Measurements from ENCODE around the gene LRRK1.

DNA sequence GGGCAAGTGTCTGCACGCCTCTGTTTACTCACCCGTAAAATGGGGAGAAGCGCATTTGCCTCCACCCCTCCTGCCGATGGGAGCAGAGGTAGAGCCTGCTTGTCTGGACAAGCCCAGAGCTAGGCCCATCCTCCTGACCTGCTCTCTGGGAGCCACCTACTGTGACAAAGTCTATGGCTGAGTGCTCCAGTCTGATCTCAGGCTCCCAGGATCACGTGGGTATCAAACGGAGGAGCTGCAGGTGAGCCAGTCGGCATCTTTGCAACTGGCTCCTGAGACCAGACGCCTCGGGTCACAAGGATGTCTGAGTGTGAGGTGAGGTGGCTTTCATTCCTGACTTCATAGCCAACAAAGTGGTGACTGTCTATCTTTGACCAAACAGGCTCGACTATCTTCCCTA is 41.6 kb upstream of the LRRK1 start:
- TF ChIP-seq, protein P1, sequence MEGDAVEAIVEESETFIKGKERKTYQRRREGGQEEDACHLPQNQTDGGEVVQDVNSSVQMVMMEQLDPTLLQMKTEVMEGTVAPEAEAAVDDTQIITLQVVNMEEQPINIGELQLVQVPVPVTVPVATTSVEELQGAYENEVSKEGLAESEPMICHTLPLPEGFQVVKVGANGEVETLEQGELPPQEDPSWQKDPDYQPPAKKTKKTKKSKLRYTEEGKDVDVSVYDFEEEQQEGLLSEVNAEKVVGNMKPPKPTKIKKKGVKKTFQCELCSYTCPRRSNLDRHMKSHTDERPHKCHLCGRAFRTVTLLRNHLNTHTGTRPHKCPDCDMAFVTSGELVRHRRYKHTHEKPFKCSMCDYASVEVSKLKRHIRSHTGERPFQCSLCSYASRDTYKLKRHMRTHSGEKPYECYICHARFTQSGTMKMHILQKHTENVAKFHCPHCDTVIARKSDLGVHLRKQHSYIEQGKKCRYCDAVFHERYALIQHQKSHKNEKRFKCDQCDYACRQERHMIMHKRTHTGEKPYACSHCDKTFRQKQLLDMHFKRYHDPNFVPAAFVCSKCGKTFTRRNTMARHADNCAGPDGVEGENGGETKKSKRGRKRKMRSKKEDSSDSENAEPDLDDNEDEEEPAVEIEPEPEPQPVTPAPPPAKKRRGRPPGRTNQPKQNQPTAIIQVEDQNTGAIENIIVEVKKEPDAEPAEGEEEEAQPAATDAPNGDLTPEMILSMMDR (IDR thresholded peaks at IDR 0.05; ENCODE audit: low read length) = no peak
- TF ChIP-seq EZH2 (IDR thresholded peaks at IDR 0.05; ENCODE audit: borderline replicate concordance, low read length) = no peak
